Left lobe of liver (tissue), 2 donors: ENCODE measurements around the gene GBP7. TPM values are rescaled to one million over a fixed set of nuclear protein-coding genes. Genes with fewer than 3 reads are reported as not detected.
"Not testable (repeated sequence)": the region's sequence is repeated elsewhere in the genome, so short reads cannot be mapped to it uniquely, and the experiment has no call there.

Source experiments
- ATAC-seq: fragments of 200-7000 bp; cut with Tn5 transposase; one replicate; pipeline ENCODE4 v1.9.1; 2020; ENCODE audit warnings: mild to moderate bottlenecking, moderate library complexity
- DNase-seq: peaks from one replicate; pipeline ENCODE4 v3.0.0-alpha.2; 2020; ENCODE audit warnings: low spot score
- total RNA-seq: library from RNA; stranded (reverse); gene quantifications from one replicate; pipeline ENCODE4 v1.2.1, GENCODE V29; 2021
- donor health status: DM: no; HTN: no; CAD: no; lungs with moderate emphysema.
- donor health status: DM: no; HTN: yes; CAD: no.

The GBP7 gene
- total RNA-seq, 1 donor from 2014 or later, result 22.9 TPM

GRCh38 chr1:89171067-89171438 lies 4.8 kb downstream of the GBP7 start:
- ATAC-seq, result no peak
- no peak for DNase-seq

DNA sequence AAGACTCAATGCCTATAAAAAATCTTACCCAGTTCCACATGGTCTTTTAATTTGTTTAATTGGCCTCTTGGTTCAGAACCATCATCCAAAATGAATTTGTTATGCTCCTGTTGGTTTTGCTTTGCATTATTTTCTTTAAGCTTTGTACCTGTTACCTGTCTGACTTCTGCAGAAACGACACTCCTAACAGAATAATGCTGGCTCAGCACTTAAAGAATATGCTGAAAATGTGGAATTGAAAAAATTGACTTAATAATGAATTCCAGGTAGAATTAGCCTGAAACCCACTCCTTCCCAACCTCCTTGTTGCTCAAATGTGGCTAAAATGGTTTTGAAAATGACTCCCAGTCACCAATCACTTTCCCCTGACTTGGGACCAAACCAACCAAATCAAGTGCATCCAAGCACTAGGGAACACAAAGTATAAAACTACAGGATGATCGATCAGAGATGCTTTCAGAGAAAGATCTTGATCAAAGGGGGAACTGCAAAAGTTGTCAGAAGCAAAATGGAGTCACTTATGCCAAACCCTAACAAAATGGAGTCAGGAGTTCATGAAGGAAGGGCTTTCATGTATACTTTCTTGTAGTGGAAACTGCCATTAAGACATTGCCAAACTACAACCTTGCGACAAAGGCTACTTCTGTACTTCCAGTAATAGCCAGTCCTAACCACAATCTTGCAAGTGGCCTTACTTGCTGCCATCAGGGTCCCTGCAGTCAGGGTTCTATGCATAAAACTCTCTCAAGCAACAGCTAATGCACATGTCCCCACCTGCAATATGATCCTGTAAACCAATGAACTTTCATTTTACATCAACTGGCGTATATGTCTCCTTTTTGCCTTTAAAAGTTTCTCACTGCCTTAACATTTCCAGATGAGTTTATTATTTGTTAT lies 5.4 kb downstream of the GBP7 start:
- DNase-seq (no peak), ATAC-seq (no peak)

- DNase-seq (no peak), ATAC-seq (no peak)
Observed at GRCh38 chr1:89169166-89169565, 6.6 kb downstream of the GBP7 start.

GRCh38 chr1:89167590-89168230 lies 8.1 kb downstream of the GBP7 start:
- no peak for DNase-seq

DNA sequence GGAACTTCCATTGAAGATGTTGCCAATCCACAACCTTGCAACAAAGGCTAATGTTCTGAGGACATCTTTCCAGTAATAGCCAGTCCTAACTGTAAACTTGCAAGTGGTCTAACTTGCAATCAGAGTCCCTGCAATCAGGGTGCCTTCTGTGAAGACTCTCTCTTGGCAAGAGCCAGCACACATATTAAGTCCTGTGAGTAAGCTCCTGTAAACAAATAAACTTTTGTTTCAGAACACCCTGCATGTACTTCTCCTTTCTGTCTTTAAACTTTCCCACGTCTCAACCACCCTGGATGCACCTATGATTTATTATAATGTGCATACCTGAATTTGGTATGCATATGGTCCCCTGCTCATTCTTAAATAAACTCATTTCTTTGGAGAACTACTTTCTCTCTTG lies 9.1 kb downstream of the GBP7 start:
- DNase-seq, result no peak
- ATAC-seq, result no peak

More at GRCh38 chr1:89167590-89168230, 8.1 kb downstream of the GBP7 start:
- peak; percentile 56 for ATAC-seq

- no peak for ATAC-seq
- no peak for DNase-seq
Observed at GRCh38 chr1:89165811-89166210, 10.0 kb downstream of the GBP7 start.

DNA sequence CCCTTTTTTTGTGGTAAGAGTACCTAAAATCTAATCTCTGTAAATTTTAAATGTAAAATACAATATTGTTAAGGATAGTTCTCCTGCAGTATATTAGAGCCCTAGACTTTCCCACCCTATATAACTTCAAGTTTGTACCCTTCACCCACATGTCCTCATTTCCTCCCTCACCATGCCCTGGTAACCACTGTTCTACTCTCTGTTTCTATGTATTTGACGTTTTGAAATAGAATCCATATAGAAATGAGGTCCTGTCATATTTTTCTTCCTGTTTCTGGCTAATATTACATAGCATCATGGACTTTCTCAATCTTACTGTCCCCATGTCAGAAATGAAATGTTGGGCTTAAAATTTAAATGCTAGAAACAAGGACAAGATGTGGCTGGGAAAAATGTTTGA lies 24.8 kb downstream of the GBP7 start:
- DNase-seq (no peak), ATAC-seq (no peak)

GRCh38 chr1:89149976-89150375 lies 25.8 kb downstream of the GBP7 start:
- DNase-seq, result no peak
- ATAC-seq, result no peak

DNA sequence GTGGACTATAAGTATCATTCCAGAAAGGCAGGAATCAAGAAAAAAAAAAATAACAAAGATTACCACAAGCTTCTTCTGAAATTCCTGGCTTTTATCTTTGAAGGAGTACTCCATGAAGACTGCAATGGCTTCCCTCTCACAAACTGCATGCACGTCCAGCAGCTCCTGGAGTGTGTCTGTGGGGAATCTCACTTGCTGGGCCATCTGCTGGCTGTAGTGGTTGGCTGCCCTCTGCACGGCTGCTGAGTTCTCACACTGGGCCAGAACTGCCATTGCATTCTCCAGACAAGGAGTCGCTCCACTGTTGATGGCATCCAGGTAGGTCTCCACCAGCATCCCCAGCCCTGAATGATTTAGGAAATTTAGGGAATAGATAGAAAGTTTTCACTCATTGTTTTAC lies 26.6 kb downstream of the GBP7 start:
- no peak for DNase-seq
- ATAC-seq, result peak; percentile 70

DNA sequence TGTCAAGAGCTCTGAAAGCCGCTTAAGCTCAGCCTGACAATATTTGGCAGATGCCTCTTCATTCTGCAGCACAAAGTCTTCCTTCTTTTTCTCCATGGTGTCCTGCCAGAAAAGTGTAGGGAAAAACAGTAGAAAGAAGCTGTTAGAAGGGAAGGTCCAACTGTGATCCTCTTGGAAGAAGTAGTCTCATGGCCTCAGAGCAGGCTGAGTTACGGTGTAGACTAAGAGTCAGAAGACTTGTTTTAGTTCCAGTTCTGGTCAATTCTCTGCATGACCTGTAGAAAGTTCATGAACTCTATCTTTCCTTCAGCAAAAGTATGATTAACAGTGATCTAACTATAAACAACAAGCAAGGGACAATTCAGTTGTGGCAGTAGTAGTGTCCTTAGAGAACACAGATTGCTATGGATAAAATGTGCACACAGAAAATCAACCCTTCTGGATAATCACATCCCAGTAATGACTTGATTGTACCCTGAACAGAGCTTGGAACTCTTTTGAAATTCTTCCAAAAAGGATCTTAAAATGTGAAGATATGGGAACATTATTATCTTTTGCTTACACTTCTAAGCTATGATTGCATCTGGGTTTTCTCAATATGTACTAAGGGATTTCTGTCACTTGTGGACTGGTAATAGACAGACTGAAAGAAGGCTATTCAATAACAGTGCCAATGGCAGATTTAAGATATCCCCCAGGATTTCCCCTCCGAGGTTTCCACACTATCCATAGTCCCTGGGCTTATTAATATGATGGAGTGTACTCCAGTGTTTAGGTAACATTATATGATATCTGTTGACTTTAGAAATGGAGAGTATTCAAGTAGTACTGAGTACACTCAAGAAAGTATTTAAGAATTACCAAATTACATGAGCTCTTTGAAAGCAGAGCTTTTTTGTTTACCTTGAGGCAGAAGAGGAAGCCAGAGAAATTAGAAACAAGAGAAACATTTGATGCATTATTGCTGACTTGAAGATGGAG lies 27.8 kb downstream of the GBP7 start:
- no peak for DNase-seq
- peak; percentile 47 for ATAC-seq

GRCh38 chr1:89146721-89147120 lies 29.1 kb downstream of the GBP7 start:
- ATAC-seq (no peak), DNase-seq (no peak)

GRCh38 chr1:89143484-89143883 lies 32.3 kb downstream of the GBP7 start:
- ATAC-seq, result no peak

DNA sequence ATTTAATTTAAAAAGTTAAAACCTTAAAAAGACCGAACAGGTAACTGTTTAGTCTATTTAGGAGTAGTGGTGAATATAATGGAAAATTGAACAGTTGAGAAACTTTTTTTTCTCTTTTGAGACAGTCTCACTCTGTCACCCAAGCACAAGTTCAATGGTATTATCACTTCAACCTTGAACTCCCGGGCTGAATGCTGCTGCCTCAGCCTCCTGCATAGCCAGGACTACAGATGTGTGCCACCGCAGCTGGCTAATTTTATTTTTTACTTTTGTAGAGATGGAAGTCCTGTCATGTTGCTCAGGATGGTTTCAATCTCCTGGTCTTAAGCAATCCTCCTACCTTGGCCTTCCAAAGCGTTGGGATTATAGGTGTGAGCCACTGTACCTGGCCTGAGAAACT lies 33.6 kb downstream of the GBP7 start:
- DNase-seq (no peak), ATAC-seq (peak; percentile 38)

More at GRCh38 chr1:89143484-89143883, 32.3 kb downstream of the GBP7 start:
- DNase-seq, result no peak

GRCh38 chr1:89133747-89134146 lies 42.1 kb downstream of the GBP7 start:
- DNase-seq (no peak), ATAC-seq (peak; percentile 69)

DNA sequence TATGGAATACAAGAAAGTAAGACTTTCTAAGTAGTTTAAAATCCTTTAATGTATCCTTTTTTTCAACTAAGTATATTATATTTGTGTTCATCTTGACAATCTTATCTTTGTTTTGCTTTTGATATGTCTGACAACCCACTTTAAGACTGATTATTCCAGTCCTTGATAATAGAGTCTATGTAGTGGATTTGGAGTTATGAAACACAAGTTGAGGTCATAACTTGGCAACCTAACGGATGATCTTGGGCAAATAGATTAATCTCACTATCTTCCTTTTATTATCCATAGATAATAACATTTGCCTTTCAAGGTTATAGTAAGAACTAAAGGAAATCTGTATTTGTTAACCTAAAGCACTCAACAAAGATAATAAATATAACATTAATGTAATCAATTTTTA lies 45.1 kb downstream of the GBP7 start:
- no peak for DNase-seq

GRCh38 chr1:89129911-89130310 lies 45.9 kb downstream of the GBP7 start:
- DNase-seq (no peak), ATAC-seq (no peak)

More for the DNA sequence above, 45.1 kb downstream of the GBP7 start:
- no peak for ATAC-seq

DNA sequence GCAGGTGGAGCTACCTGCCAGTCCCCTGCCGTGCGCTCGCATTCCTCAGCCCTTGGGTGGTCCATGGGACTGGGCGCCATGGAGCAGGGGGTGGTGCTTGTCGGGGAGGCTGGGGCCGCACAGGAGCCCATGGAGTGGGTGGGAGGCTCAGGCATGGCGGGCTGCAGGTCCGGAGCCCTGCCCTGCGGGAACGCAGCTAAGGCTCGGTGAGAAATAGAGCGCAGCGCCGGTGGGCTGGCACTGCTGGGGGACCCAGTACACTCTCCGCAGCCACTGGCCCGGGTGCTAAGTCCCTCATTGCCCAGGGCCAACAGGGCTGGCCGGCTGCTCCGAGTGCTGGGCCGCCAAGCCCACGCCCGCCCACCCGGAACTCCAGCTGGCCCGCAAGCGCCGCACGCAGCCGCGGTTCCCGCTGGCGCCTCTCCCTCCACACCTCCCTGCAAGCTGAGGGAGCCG lies 47.8 kb downstream of the GBP7 start:
- DNase-seq, ATAC-seq: not testable (repeated sequence)

DNA sequence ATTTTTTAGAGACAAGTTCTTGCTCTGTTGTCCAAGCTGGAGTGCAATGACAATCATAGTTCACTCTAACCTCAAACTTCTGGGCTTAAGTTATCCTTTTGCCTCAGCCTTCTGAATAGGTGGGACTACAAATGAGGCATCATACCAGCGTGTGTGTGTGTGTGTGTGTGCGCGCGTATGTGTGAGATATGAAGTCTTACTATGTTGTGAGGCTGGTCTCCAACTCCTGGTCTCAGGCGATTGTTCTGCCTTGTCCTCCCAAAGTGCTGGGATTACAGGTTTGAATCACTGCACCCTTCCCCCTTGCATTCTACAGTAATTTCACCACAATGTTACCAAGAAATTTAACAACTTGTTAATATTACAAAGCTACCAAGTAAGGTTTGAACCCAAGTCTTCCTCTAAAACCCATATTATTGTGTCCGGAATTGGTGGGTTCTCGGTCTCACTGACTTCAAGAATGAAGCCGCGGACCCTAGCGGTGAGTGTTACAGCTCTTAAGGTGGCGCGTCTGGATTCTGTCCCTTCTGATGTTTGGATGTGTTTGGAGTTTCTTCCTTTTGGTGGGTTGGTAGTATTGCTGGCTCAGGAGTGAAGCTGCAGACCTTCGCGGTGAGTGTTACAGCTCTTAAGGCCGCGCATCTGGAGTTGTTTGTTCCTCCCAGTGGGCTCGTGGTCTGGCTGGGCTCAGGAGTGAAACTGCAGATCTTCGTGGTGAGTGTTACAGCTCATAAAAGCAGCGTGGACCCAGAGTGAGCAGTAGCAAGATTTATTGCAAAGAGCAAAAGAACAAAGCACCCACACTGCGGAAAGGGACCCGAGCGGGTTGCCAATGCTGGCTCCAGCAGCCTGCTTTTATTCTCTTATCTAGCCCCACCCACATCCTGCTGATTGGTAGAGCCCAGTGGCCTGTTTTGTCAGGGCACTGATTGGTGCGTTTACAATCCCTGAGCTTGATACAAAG lies 48.9 kb downstream of the GBP7 start:
- not testable (repeated sequence) for ATAC-seq, DNase-seq

GRCh38 chr1:89125913-89126580 lies 49.8 kb downstream of the GBP7 start, which contains the start of gene GBP2:
Gene GBP2, minus strand, starts transcription at chr1:89126114. Its CDS starts 4,148 bp downstream, at chr1:89121966.
- DNase-seq, result no peak

More at GRCh38 chr1:89125913-89126580, 49.8 kb downstream of the GBP7 start, which contains the start of gene GBP2:
- peak; percentile 64 for ATAC-seq
